A673 (cell line): ENCODE measurements around the gene MXRA8. TPM values are rescaled to one million over a fixed set of nuclear protein-coding genes. Genes with fewer than 3 reads are reported as not detected.
A peak's percentile ranks its signal among the peaks of the same experiment; 100 is the strongest.

Experiments used
- BruUV-seq: library from RNA; stranded (reverse); fragments of 400-500 nt; replicated peaks from 2 replicates; lab custom pipeline; 2021; lab: Mats Ljungman, UMichigan
- CTCF ChIA-PET: fragments of 300-600 bp; sonication (Branson Sonifier 250); formaldehyde crosslinking; loops from one replicate; lab custom pipeline; 2022; ENCODE audit warnings: antibody characterized with exemption; lab: Charles Lee
- POLR2A ChIA-PET: fragments of 300-600 bp; sonication (Branson Sonifier 250); formaldehyde crosslinking; loops from one replicate; lab custom pipeline; 2022; ENCODE audit warnings: antibody characterized with exemption; ENCODE audit not compliant: low non-redundant PET; lab: Charles Lee
- DNase-seq: peaks from one replicate; pipeline ENCODE4 v3.0.0-alpha.2; 2015; ENCODE audit warnings: low spot score
- H3K27ac ChIP-seq: fragments of 200-600 bp; sonication (generic); 2 replicates; pipeline ENCODE4 v1.5.1; 2016; ENCODE audit warnings: mixed run types, low read depth, mild to moderate bottlenecking, mixed read lengths, antibody characterized with exemption, low read length; ENCODE audit not compliant: poor library complexity, severe bottlenecking
- H3K27me3 ChIP-seq: fragments of 200-600 bp; sonication (generic); replicated peaks from 2 replicates; pipeline ENCODE4 v1.6.1; 2017; ENCODE audit warnings: mixed run types, low read depth, mild to moderate bottlenecking, mixed read lengths, antibody characterized with exemption, low read length; ENCODE audit not compliant: insufficient read depth, poor library complexity
- H3K36me3 ChIP-seq: fragments of 200-600 bp; sonication (generic); 2 replicates; pipeline ENCODE4 v1.6.1; 2016; ENCODE audit warnings: mixed run types, mild to moderate bottlenecking, mixed read lengths, antibody characterized with exemption, low read length; ENCODE audit not compliant: insufficient read depth, poor library complexity, severe bottlenecking
- H3K4me1 ChIP-seq: fragments of 200-600 bp; sonication (generic); 2 replicates; pipeline ENCODE4 v1.6.1; 2017; ENCODE audit warnings: mixed run types, mild to moderate bottlenecking, mixed read lengths, antibody characterized with exemption, low read length; ENCODE audit not compliant: insufficient read depth, poor library complexity, severe bottlenecking
- H3K4me3 ChIP-seq: fragments of 200-600 bp; sonication (generic); 2 replicates; pipeline ENCODE4 v1.5.1; 2016; ENCODE audit warnings: low read depth, mixed run types, mild to moderate bottlenecking, mixed read lengths, low read length; ENCODE audit not compliant: poor library complexity, severe bottlenecking
- H3K9me3 ChIP-seq: fragments of 200-600 bp; sonication (generic); 2 replicates; pipeline ENCODE4 v1.6.1; 2016; ENCODE audit warnings: mixed run types, low read depth, mild to moderate bottlenecking, mixed read lengths, antibody characterized with exemption, low read length; ENCODE audit not compliant: poor library complexity, severe bottlenecking
- CTCF ChIP-seq: fragments of 300-800, 200-600 bp; sonication (generic); conservative IDR thresholded peaks from 2 replicates; pipeline ENCODE4 v1.5.1; 2017; ENCODE audit warnings: low read depth, mild to moderate bottlenecking, antibody characterized with exemption, low read length, moderate library complexity, mixed read lengths
- EZH2 ChIP-seq: fragments of 200-600 bp; sonication (generic); IDR thresholded peaks from 2 replicates; pipeline ENCODE4 v1.6.1; 2017; ENCODE audit warnings: borderline replicate concordance, low read depth, mild to moderate bottlenecking, mixed read lengths, antibody characterized with exemption, low read length; ENCODE audit not compliant: poor library complexity, severe bottlenecking
- intact Hi-C: fragments of 100-400 bp; cut with micrococcal nuclease; formaldehyde crosslinking; loops from one replicate; pipeline ENCODE4 v1.10.0; 2022; ENCODE audit not compliant: unreplicated experiment
- total RNA-seq: library from RNA; stranded (reverse); gene quantifications from 2 replicates; pipeline ENCODE4 v1.2.3, GENCODE V29; 2021

MXRA8 gene
- total RNA-seq, 1 experiment from 2014 or later: 0.73 TPM

DNA sequence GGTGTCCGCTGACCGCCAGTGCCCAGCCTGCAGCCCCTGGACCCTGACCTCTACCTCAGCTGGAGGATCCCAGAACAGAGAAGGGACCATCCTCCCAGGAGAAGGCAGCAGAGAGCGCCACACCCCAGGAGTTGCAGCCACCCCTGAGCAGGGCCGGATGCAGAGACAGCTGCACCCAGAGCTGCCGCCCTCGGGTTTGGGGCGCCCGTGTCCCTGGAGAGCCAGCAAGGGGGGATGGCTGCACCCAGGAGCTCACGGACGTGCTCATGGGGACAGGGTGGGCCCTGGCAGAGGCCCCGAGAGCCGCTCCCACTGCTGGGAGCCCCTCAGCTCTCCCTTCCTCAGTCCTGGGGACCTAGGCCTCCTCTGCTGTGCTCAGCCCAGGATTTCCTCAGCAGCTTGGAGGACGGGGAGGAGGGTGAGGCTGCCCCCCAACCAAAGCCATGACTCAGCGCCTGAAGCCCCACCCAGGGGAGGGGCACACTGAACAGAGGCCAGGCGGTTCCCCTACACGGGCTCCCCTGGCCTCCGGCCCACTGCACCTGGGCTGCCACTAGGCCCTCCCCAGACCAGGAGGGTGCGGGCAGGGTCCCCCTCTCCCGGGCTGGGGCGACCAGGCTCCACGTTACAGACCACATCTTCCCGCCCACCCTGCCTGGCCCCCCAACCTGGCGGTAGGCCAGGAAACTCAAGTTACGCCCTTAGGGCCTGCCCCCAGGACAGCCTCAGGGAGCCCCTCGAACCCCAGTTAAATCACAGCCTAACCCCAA, 52.9 kb downstream of the MXRA8 start:
- Histone ChIP-seq H3K36me3 (no peaks in the 10 kb centered on the region), H3K27me3 (no peaks in the 10 kb centered on the region), H3K4me3 (peak overlapping the region; percentile 88), H3K27ac (peak overlapping the region; percentile 89), H3K9me3 (no peaks in the 10 kb centered on the region), H3K4me1 (peaks cover 39% of the 10 kb centered on the region)
- no TSS peak for BruUV-seq
- ChIA-PET POLR2A (interaction anchor here (0.5 to 0.6 kb wide), 2 partner anchors 124 to 184 kb away, joined by 4 to 5 read pairs; no protein-coding TSS in a partner anchor), CTCF (interaction anchor here (0.6 to 1.0 kb wide), 3 partner anchors 183 to 604 kb away, joined by 3 to 5 read pairs (median 3); no protein-coding TSS in a partner anchor)
- TF ChIP-seq EZH2 (no peak), CTCF (no peak)
- intact Hi-C loops: loop anchor here (5.0 to 10.0 kb wide), 2 partner anchors 183 to 281 kb away; partner anchors contain the start of gene AGRN
- peak; percentile 90 for DNase-seq

- H3K4me3 ChIP-seq: peak overlapping the region; percentile 88
- CTCF ChIA-PET: interaction anchor here (0.6 to 1.0 kb wide), 3 partner anchors 182 to 605 kb away, joined by 3 to 5 read pairs (median 3); no protein-coding TSS in a partner anchor
- no TSS peak for BruUV-seq
- peaks cover 34% of the 10 kb centered on the region for H3K4me1 ChIP-seq
- no peaks in the 10 kb centered on the region for H3K27me3 ChIP-seq
- no peaks in the 10 kb centered on the region for H3K36me3 ChIP-seq
- TF ChIP-seq CTCF: no peak
- TF ChIP-seq EZH2: no peak
- POLR2A ChIA-PET: interaction anchor here (0.5 to 0.6 kb wide), 2 partner anchors 123 to 184 kb away, joined by 4 to 5 read pairs; no protein-coding TSS in a partner anchor
- intact Hi-C loops: loop anchor here (5.0 to 10.0 kb wide), 2 partner anchors 182 to 280 kb away; partner anchors contain the start of gene AGRN
- DNase-seq: peak; percentile 93
- H3K9me3 ChIP-seq: no peaks in the 10 kb centered on the region
- peak overlapping the region; percentile 89 for H3K27ac ChIP-seq
Observed at GRCh38 chr1:1304331-1305299, 53.7 kb downstream of the MXRA8 start.

DNA sequence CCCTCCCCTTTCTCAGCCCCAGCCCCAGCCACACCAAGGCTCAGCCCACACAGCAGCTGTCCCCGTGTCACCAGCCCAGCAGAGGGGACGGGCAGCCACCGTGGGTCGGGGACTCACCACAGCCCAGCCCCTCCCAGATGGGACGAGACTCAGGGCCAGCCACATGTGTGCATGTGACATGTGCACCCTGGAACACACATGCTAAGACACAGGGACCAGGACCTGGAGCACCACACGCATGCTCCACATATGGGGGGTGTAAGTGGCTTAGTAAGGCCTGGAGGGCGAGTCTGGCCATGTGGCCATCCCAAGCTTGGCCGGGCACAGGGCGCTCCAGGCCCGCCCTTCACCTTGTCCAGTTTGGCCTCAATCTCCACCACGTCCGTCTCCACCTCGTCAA, 54.6 kb downstream of the MXRA8 start:
- no peak overlapping the region for H3K4me3 ChIP-seq
- ChIA-PET POLR2A (no interaction called here), CTCF (no interaction called here)
- no peak for DNase-seq
- H3K27me3 ChIP-seq: no peaks in the 10 kb centered on the region
- peaks cover 27% of the 10 kb centered on the region for H3K4me1 ChIP-seq
- peak overlapping the region; percentile 89 for H3K27ac ChIP-seq
- H3K36me3 ChIP-seq: no peaks in the 10 kb centered on the region
- H3K9me3 ChIP-seq: no peaks in the 10 kb centered on the region
- no TSS peak for BruUV-seq
- no peak for TF ChIP-seq CTCF
- TF ChIP-seq EZH2: no peak
- intact Hi-C loops: loop anchor here (10.0 kb wide), 1 partner anchor 279 kb away; the partner anchor contains the start of gene AGRN
